HCT116 (cell line): Measurements from ENCODE around the gene MED13L.

Experiments used
- CTCF ChIP-seq, 3 experiments: fragments of 200-600 bp in 1 of 3; sonication (generic) in 1 of 3; IDR thresholded peaks in 2 of 3; conservative IDR thresholded peaks in 1 of 3; 2 replicates each; pipeline ENCODE4 v1.5.1; 2012 to 2017; ENCODE audit warnings: low read depth in 2 of 3, low read length in 2 of 3, antibody characterized with exemption in 1 of 3, borderline replicate concordance in 1 of 3, control low read depth in 1 of 3, mild to moderate bottlenecking in 1 of 3, mixed read lengths in 1 of 3, mixed run types in 1 of 3, moderate library complexity in 1 of 3; ENCODE audit not compliant: insufficient read depth in 1 of 3
- EZH2 ChIP-seq: fragments of 200-600 bp; sonication (generic); IDR thresholded peaks from 2 replicates; pipeline ENCODE4 v1.6.1; 2017; ENCODE audit warnings: antibody characterized with exemption, mixed run types
- EZH2phosphoT487 ChIP-seq: fragments of 200-600 bp; IDR thresholded peaks from 2 replicates; pipeline ENCODE4 v1.6.1; 2018; ENCODE audit warnings: antibody characterized with exemption, borderline replicate concordance
- POLR2A ChIP-seq: IDR thresholded peaks from 2 replicates; pipeline ENCODE4 v1.7.0; 2011; ENCODE audit warnings: borderline replicate concordance; ENCODE audit not compliant: insufficient read depth, insufficient read length; ENCODE audit errors: extremely low read depth
- RAD21 ChIP-seq: IDR thresholded peaks from 2 replicates; pipeline ENCODE4 v1.6.1; 2012; ENCODE audit warnings: low read depth, mild to moderate bottlenecking
- SRF ChIP-seq: IDR thresholded peaks from 2 replicates; pipeline ENCODE4 v1.6.1; 2012; ENCODE audit warnings: low read depth
- YY1 ChIP-seq: IDR thresholded peaks from 2 replicates; pipeline ENCODE4 v1.6.1; 2011; ENCODE audit warnings: low read length, low read depth, moderate library complexity, mild to moderate bottlenecking; ENCODE audit not compliant: insufficient replicate concordance; ENCODE audit errors: extremely low read depth
- ZNF274 ChIP-seq: fragments of 200-500 bp; sonication (Bioruptor generic); IDR thresholded peaks from 2 replicates; pipeline ENCODE4 v1.6.1; 2014; ENCODE audit warnings: mild to moderate bottlenecking, low read depth, low read length, inconsistent platforms

- TF ChIP-seq POLR2A (no peak), SRF (no peak), CTCF (IDR thresholded peaks at IDR 0.05 in 2 of 3, conservative IDR thresholded peaks at IDR 0.05 in 1 of 3; ENCODE audit: borderline replicate concordance in 1 of 3, insufficient read depth in 1 of 3, low read depth in 2 of 3, low read length in 2 of 3) (no peak), EZH2 (no peak), ZNF274 (no peak), EZH2phosphoT487 (no peak), YY1 (no peak), RAD21 (no peak)
These were observed 108.4 kb downstream of the MED13L start for GRCh38 chr12:116169071-116169470.
